ENCODE results near the gene TMEM63C.

The TMEM63C gene

DNA sequence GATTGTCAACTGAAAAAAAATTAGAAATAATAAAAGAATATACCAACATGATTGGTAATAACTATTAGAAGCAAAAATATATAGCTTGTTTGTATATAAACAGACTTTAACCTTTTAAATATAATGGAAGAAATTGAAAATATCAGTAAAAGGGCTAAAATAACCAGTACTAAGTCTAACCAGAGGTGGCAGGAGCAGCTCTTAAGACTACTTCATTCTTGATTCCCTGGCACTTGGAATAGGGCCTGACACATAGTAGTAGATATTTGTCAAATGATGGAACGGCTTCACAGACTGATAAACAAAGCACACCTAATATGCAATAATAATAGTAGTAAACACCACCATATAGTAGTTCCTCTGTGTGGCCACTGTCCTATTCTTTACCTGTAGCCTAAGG lies 9.4 kb downstream of the TMEM63C start:
- DNase-seq (ENCODE audit: low read depth): no peak
- H3K4me3 ChIP-seq (ENCODE audit: low read depth, low read length): no peak overlapping the region

GRCh38 chr14:77194706-77195105 lies 13.1 kb downstream of the TMEM63C start:
- no peak for DNase-seq (ENCODE audit: low read depth)

GRCh38 chr14:77195766-77196165 lies 14.2 kb downstream of the TMEM63C start:
- no peak overlapping the region for H3K4me3 ChIP-seq (ENCODE audit: low read depth, low read length)
- no peak for DNase-seq (ENCODE audit: low read depth)

More at GRCh38 chr14:77194706-77195105, 13.1 kb downstream of the TMEM63C start:
- no peak overlapping the region for H3K4me3 ChIP-seq (ENCODE audit: low read depth, low read length)

DNA sequence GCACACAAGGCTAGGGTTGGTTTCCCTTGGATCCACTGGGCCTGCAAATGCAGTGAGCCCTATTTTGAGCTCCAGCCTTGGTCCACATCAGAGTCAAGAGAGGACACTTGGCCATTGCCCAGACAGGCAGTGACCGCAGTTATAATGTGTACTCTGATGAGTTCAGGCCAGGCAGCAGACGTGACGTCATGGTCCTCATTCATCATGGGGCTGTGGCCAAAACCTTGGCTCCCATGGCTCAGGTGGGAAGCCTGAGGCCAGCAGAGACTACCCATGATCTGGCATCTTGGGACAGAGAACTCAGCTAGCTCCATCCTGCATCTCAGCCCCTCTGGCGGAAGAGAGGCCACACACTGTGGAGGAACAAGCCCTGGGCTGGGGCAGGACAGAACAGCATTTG lies 16.4 kb downstream of the TMEM63C start:
- DNase-seq (ENCODE audit: low read depth): no peak
- no peak overlapping the region for H3K4me3 ChIP-seq (ENCODE audit: low read depth, low read length)

DNA sequence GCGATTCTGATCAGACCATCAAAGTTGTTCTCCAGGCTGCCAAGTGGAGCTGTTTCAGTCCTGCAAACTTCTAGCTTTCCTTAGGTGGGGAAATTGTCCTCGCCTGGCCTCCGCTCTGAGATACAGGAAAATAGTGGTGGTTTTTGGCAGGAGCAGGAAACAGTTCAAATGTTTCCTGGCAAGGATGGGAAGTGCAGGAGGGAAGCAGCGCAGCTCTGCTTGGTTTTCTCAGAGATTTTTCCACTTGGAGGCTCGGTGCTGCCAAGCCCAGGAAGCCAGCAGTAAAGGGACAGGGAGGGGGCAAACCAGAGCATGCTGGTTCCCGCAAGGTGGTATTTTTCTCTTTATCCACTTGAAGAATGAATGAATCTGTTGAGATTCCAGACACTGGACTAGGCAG lies 17.0 kb downstream of the TMEM63C start:
- DNase-seq (ENCODE audit: low read depth): no peak
- H3K4me3 ChIP-seq (ENCODE audit: low read depth, low read length): no peak overlapping the region

DNA sequence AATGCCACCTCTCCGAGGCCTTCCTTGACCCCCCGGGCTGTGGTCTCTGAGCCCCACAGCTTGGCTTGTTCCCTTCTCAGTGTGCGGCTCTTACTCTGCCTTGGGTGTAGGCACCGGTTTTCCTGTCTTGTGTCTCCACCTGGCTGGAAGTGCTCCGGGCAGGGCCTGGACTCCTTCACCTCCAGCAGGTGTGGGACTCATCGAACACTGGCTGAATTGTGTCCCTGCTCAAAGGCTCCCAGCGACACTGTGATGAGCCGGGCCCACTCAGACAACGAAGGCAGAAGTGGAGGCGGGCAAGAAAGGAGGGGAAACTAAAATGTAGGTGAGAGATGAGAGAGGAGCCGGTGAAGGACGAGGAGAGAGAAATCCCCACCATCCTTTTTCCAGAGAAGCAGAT lies 18.0 kb downstream of the TMEM63C start:
- DNase-seq (ENCODE audit: low read depth): no peak
- H3K4me3 ChIP-seq (ENCODE audit: low read depth, low read length): no peak overlapping the region

GRCh38 chr14:77200406-77200985 lies 18.9 kb downstream of the TMEM63C start:
- no peak for DNase-seq (ENCODE audit: low read depth)
- H3K4me3 ChIP-seq (ENCODE audit: low read depth, low read length): no peak overlapping the region

- no peak for DNase-seq (ENCODE audit: low read depth)
- no peak overlapping the region for H3K4me3 ChIP-seq (ENCODE audit: low read depth, low read length)
Observed at GRCh38 chr14:77201696-77202095, 20.1 kb downstream of the TMEM63C start.

DNA sequence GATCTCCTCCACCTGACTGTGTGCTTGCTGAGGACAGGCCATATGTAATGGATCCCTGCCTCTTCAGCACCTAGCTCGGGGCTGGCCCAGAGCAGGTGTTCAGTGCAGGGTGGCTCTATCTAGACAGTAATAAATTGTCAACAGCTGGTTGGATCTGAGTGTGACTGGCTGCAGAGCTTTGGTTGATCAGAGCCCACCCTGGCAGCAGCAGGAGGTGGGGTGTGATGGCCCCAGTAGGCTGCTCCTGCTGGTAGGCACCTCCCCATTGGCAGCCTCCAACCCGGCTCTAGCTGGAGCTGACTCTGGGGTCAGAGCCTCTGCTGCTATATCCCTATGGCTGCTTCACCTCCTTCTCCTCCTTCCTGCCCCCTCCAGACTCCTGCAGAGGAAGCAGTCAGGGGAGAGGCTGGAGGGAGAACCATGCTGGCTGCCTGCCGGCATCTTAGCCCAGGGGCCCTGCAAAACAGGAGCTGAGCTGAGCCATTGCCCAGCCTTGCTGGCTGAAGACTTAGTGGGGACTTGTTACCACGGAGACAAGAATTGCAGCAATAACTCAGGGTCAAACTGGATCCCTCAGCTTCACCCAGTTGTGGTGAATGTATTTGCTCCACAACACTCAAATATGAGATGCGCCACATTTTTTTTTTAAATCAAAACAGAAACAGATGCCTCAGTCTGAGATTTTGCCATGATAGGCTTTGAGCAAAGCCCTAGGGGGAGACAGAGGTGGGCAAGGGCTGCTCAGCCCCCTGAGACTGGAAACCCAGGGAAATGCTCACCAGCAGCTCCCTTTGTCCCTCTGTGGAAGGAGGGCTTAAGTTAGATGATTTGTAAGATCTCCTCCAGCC lies 22.2 kb downstream of the TMEM63C start:
- no peak for DNase-seq (ENCODE audit: low read depth)

DNA sequence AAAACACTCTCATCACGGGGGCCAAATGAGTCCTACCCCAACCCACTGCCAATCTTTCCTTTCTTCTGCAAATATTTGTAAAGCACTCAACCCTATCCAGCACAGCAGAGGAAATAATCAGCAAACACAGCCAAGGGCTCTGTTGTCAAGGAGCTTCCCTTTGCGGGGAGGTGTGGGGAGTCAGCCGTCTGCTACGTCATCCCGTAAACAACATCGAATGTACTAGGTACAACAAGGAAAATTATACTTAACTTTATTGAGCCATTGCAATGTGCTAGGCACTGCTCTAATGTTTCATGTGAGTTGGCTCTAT lies 22.8 kb downstream of the TMEM63C start:
- no peak overlapping the region for H3K4me3 ChIP-seq (ENCODE audit: low read depth, low read length)
- DNase-seq (ENCODE audit: low read depth): no peak

More for the DNA sequence above, 22.2 kb downstream of the TMEM63C start:
- no peak overlapping the region for H3K4me3 ChIP-seq (ENCODE audit: low read depth, low read length)

DNA sequence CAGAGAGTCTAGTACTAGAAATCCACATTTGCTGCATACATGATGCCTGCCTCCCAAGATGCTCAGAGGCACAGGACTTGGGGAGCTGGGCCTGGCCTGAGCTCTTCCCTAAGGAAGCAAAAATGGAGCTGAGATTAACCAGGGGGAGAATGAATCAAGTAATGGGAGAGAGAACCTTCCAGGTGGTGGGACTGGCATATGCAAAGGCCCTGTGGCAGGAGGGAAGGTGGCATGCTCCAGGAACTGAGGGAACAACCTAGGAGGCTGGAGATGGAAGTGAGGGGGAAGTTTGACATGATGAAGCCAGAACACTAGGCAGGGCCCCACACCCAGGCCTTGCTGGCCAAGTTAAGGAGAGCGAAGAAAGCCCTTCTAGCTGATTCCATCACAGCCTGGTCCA lies 23.3 kb downstream of the TMEM63C start:
- no peak for DNase-seq (ENCODE audit: low read depth)
- H3K4me3 ChIP-seq (ENCODE audit: low read depth, low read length): no peak overlapping the region

DNA sequence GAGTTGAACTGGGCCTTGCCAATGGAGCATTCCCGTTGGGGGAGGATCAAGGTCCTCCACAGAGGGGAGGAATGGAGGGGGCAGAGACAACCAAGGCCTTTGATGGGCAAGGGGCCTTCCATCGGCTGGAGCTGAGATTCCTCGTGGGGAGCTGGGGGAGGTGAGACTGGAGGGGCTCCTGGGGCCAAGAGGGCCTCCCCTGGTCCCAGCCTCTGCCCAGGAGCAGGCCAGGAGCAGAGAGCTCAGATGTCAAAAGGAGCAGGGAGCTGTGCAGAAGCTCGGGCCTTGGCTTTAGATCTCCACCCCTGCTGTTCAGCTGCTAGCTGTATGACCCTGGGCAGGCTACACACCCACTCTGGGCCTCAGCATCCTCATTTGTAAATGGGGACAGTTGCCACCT lies 24.0 kb downstream of the TMEM63C start:
- H3K4me3 ChIP-seq (ENCODE audit: low read depth, low read length): no peak overlapping the region
- DNase-seq (ENCODE audit: low read depth): no peak

DNA sequence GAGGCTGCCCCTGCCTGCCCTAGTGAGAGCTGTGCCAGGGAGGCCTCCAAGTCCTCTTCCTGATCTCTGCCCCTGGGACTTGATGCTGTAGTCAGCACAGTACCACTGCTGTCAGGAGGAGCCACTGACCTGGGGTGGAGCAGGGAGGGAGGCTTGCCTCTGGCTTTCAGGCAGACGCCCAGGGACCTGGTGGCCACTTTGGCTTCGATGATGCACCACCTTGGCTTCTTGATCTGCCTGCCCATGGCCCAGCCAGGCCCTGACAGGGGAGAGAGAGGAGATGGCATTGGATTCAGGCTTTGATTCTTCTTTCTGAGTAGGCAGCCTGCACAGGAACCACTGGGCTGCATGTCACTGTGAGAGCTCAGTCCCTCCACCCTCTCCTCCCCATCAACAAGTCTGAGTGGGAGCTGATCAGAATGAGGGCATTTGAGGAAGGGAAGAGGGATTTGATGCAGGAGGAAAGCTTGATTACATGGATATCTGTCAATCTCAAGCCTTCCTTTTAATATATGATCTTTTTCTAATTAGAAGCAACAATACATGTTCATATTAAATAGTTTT lies 24.7 kb downstream of the TMEM63C start:
- no peak overlapping the region for H3K4me3 ChIP-seq (ENCODE audit: low read depth, low read length)
- DNase-seq (ENCODE audit: low read depth): no peak

- DNase-seq (ENCODE audit: low read depth): no peak
- H3K4me3 ChIP-seq (ENCODE audit: low read depth, low read length): no peak overlapping the region
Observed at GRCh38 chr14:77206877-77207389, 25.3 kb downstream of the TMEM63C start.

- peak; percentile 10 for DNase-seq (ENCODE audit: low read depth)
- no peak overlapping the region for H3K4me3 ChIP-seq (ENCODE audit: low read depth, low read length)
Observed at GRCh38 chr14:77208291-77208978, 26.8 kb downstream of the TMEM63C start.

GRCh38 chr14:77208979-77209318 lies 27.4 kb downstream of the TMEM63C start:
- DNase-seq (ENCODE audit: low read depth): no peak
- no peak overlapping the region for H3K4me3 ChIP-seq (ENCODE audit: low read depth, low read length)

- H3K4me3 ChIP-seq (ENCODE audit: low read depth, low read length): no peak overlapping the region
- no peak for DNase-seq (ENCODE audit: low read depth)
Observed at GRCh38 chr14:77212097-77212870, 30.7 kb downstream of the TMEM63C start.

GRCh38 chr14:77212943-77213678 lies 31.5 kb downstream of the TMEM63C start:
- no peak overlapping the region for H3K4me3 ChIP-seq (ENCODE audit: low read depth, low read length)
- DNase-seq (ENCODE audit: low read depth): no peak

DNA sequence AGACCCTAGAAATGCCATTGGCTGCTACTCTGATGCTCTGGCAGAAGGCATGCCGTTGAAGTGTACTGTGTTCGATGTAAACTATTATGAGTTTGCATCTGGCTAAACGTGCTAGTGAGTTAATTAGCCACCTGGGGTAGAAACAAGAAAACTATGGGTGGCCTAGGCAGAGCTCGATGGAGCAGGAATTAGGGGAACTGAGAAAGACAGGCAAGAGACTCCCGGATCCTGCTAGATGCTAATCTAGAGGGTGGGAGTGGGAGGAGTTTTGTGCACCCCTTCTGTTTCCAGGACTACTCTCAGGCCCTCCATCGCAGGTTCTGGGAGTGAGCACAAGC lies 32.0 kb downstream of the TMEM63C start:
- DNase-seq (ENCODE audit: low read depth): no peak

More for the DNA sequence above, 32.0 kb downstream of the TMEM63C start:
- no peak overlapping the region for H3K4me3 ChIP-seq (ENCODE audit: low read depth, low read length)
